NT2/D1 (cell line): ENCODE results near the gene GSN.

Experiments used
- DNase-seq: peaks from one replicate; pipeline ENCODE4 v3.0.0-alpha.2; 2011; ENCODE audit warnings: low read depth, low spot score
- H3K27me3 ChIP-seq: 2 replicates; pipeline ENCODE4 v1.6.0; 2011; ENCODE audit warnings: mild to moderate bottlenecking; ENCODE audit not compliant: insufficient read length, insufficient read depth
- H3K36me3 ChIP-seq: 2 replicates; pipeline ENCODE4 v1.6.1; 2011; ENCODE audit warnings: mild to moderate bottlenecking, low read length, mixed read lengths; ENCODE audit not compliant: insufficient read depth, insufficient read length
- H3K4me1 ChIP-seq: 2 replicates; pipeline ENCODE4 v1.5.1; 2011; ENCODE audit not compliant: insufficient read depth, insufficient read length
- H3K4me3 ChIP-seq: 2 replicates; pipeline ENCODE4 v1.5.1; 2011; ENCODE audit warnings: low read depth; ENCODE audit not compliant: insufficient read length
- H3K9ac ChIP-seq: 2 replicates; pipeline ENCODE4 v1.6.0; 2011; ENCODE audit warnings: low read depth; ENCODE audit not compliant: insufficient read length
- H3K9me3 ChIP-seq: 2 replicates; pipeline ENCODE4 v1.5.1; 2011; ENCODE audit warnings: mild to moderate bottlenecking, low read length; ENCODE audit not compliant: insufficient read depth
- SUZ12 ChIP-seq: IDR thresholded peaks from 2 replicates; pipeline ENCODE4 v1.6.1; 2011; ENCODE audit not compliant: insufficient read length, insufficient read depth; ENCODE audit errors: extremely low read depth
- YY1 ChIP-seq: IDR thresholded peaks from 2 replicates; pipeline ENCODE4 v1.6.1; 2011; ENCODE audit not compliant: insufficient read length, insufficient read depth
- ZNF274 ChIP-seq: IDR thresholded peaks from 2 replicates; pipeline ENCODE4 v1.6.1; 2011; ENCODE audit warnings: mild to moderate bottlenecking, low read depth, low read length

GSN gene

DNA sequence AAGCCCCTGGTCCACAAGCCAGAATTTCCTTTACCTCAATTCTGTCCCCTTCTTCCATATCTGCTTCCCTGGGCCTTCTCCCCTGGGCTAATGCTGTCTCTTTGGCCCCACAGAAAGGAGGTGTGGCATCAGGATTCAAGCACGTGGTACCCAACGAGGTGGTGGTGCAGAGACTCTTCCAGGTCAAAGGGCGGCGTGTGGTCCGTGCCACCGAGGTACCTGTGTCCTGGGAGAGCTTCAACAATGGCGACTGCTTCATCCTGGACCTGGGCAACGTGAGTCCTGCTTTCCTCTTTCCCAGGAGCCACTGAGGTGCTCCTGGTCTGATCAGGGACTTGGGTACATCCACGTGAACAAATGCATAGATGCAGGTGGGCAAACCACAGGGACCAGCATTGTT is 42.6 kb downstream of the GSN start:
- no peak overlapping the region for H3K4me3 ChIP-seq
- H3K9ac ChIP-seq, result no peak overlapping the region
- no peaks in the 10 kb centered on the region for H3K9me3 ChIP-seq

DNA sequence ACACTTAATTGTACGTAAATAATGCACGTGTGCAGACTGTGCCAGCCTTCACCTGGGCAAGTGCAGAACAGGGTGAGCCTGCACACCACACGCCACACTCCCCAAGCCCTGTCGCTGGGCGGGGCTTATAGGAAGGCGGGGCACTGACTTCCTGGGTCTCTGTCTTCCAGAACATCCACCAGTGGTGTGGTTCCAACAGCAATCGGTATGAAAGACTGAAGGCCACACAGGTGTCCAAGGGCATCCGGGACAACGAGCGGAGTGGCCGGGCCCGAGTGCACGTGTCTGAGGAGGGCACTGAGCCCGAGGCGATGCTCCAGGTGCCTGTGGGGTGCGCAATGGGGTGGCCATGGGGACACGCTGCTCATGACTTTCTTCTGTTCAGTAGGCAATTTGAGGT is 44.2 kb downstream of the GSN start:
- no peak for DNase-seq
- TF ChIP-seq ZNF274 (no peak), YY1 (no peak)
- H3K4me1 ChIP-seq, result no peaks in the 10 kb centered on the region
- H3K9me3 ChIP-seq, result no peaks in the 10 kb centered on the region
- H3K27me3 ChIP-seq, result no peaks in the 10 kb centered on the region
- peaks cover 52% of the 10 kb centered on the region for H3K36me3 ChIP-seq
- H3K4me3 ChIP-seq, result no peak overlapping the region
- H3K9ac ChIP-seq, result no peak overlapping the region

More for the DNA sequence above, 42.6 kb downstream of the GSN start:
- DNase-seq, result no peak
- no peak for TF ChIP-seq YY1
- TF ChIP-seq ZNF274, result no peak
- TF ChIP-seq SUZ12, result no peak
- H3K4me1 ChIP-seq, result no peaks in the 10 kb centered on the region
- peaks cover 51% of the 10 kb centered on the region for H3K36me3 ChIP-seq
- no peaks in the 10 kb centered on the region for H3K27me3 ChIP-seq

DNA sequence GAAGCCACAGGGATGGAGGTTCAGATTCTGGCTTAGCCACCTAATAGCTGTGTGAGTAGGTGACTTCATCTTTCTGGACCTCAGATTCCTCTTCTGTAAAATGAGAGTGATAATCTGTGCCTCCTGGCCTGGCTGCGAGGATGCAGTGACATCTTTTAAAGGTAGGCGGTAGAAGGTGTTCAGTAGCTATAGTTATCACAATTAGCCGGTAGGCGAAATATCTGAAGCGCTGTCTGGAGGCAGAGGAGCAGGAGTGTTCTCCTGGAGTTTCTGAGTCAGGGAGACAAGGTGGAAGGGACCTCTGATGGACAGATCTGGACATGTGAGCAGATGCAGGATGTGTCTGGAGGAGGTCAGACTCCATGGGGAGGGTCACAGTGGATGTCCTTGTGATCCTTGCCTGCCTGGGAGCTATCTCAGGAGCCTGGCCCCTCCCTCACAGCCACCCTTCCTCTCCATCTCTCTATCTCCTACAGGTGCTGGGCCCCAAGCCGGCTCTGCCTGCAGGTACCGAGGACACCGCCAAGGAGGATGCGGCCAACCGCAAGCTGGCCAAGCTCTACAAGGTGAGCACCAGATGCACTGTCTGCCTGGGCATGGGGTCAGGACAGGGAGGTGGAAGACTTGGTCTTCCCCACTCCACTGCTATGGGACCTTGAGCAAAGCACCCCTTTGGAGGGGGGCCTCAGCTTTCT is 45.6 kb downstream of the GSN start:
- no peak overlapping the region for H3K9ac ChIP-seq

DNA sequence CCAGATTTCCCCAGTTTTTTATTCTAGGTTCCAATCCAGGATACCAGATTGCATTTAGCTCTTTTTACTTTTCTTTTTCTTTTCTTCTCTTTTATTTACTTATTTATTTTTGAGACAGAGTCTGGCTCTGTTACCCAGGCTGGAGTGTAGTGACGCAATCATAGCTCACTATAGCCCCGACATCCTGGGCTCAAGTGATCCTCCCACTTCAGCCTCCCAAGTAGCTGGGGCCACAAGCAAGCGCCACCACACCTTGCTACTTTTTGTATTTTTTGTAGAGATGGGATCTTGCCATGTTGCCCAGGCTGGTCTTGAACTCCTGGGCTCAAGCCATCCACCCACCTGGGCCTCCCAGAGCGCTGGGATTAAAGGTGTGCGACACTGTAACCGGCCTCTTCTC is 48.4 kb downstream of the GSN start:
- H3K36me3 ChIP-seq, result peaks cover 61% of the 10 kb centered on the region
- TF ChIP-seq SUZ12 (no peak), ZNF274 (no peak), YY1 (no peak)
- no peaks in the 10 kb centered on the region for H3K27me3 ChIP-seq
- H3K4me3 ChIP-seq, result no peak overlapping the region
- H3K4me1 ChIP-seq, result peaks cover 7% of the 10 kb centered on the region
- DNase-seq, result no peak
- no peak overlapping the region for H3K9ac ChIP-seq
- no peaks in the 10 kb centered on the region for H3K9me3 ChIP-seq

More for the DNA sequence above, 45.6 kb downstream of the GSN start:
- TF ChIP-seq YY1, result no peak
- no peak for TF ChIP-seq ZNF274
- TF ChIP-seq SUZ12, result no peak
- Histone ChIP-seq H3K4me3 (no peak overlapping the region), H3K9me3 (no peaks in the 10 kb centered on the region), H3K27me3 (no peaks in the 10 kb centered on the region), H3K36me3 (peaks cover 55% of the 10 kb centered on the region), H3K4me1 (no peaks in the 10 kb centered on the region)
- no peak for DNase-seq

DNA sequence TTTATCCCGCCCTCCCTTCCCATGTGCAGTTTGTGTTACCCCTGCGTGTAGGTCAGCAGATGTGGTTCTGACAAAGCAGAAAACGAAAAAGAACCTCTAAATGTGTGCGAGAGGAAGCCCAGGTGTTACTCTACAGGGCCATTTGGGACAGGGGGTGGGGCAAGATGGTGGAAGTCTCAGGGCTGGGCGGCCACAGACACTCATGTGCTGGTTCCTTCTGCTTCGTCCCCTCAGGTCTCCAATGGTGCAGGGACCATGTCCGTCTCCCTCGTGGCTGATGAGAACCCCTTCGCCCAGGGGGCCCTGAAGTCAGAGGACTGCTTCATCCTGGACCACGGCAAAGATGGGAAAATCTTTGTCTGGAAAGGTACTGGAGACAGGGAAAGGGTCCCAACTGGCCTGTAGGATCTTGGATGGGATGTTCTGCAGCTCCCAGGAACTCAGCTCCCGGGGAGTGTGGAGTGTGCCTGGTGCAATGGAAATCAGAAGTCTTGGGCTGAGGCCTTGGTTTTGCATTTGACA is 49.0 kb downstream of the GSN start:
- Histone ChIP-seq H3K27me3 (no peaks in the 10 kb centered on the region), H3K4me1 (peaks cover 7% of the 10 kb centered on the region), H3K4me3 (no peak overlapping the region), H3K36me3 (peaks cover 57% of the 10 kb centered on the region), H3K9me3 (no peaks in the 10 kb centered on the region), H3K9ac (no peak overlapping the region)
- TF ChIP-seq SUZ12, result no peak
- no peak for TF ChIP-seq ZNF274
- no peak for DNase-seq

DNA sequence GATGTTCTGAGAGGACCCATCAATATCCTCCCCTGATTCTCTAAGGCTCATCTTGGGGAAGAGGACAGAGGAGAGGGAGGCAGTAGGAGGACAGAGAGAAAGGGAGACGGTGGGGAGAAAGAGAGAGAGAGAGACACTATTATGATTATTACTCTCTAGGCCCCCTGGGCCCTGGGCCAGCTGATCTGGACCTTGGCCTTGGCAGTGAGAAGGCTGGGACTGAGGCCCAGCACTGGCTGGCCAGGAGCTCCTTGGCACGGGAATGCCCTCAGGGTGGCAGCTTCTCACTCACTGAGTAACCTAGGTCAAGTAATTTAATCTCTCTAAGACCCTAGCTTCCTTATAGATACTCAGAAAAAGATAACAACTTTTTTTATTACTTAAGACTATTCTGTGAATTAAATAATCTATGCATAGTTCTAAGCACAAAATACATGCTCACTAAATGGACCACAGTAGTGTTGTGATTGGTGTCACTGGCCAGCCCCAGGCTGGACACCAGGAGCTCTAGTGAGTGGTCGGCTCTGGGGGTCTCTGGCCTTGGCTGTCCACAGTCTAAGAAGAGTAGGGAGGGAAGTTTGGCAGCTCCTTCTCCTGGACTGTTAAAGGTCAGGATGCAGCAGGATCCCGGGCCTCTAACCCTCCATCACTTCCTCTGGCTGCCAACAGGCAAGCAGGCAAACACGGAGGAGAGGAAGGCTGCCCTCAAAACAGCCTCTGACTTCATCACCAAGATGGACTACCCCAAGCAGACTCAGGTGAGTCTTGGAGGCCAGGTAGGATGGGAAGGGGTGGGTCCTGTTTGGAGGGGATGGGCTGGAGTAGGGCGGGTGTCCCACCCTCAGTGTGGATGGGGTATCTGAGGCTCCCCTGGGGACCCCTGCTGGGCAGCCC is 50.0 kb downstream of the GSN start:
- Histone ChIP-seq H3K9ac (no peak overlapping the region), H3K9me3 (no peaks in the 10 kb centered on the region), H3K36me3 (peaks cover 53% of the 10 kb centered on the region), H3K4me3 (no peak overlapping the region), H3K4me1 (peaks cover 7% of the 10 kb centered on the region), H3K27me3 (no peaks in the 10 kb centered on the region)
- TF ChIP-seq YY1 (no peak), ZNF274 (no peak), SUZ12 (no peak)
- DNase-seq, result no peak

DNA sequence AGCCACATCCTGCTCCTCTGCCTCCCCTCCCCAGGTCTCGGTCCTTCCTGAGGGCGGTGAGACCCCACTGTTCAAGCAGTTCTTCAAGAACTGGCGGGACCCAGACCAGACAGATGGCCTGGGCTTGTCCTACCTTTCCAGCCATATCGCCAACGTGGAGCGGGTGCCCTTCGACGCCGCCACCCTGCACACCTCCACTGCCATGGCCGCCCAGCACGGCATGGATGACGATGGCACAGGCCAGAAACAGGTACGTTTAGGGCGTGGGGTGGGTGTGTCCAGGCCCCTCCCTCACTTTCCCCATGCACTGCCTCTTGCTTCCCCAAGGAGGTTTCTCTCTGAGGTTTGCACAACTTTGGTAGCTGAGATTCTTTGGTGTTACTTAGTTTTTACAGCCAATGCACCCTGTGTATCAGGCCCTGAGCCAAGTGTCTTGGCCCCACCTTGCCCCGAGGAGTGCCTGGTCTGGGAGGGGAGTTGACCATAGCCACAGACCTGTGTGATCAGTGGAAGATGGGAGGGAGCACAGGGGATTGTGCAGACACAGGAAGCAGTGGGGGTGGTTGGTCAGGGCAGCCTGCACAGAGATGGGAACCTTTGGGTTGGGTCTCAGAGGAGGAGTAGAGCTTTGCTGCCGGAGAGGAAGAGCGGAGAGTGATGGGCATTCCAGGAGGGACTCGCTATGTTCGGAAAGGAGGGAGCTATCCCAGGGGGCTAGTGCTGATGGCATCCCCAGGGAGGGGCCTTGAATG is 50.8 kb downstream of the GSN start:
- Histone ChIP-seq H3K36me3 (peaks cover 48% of the 10 kb centered on the region), H3K4me3 (no peak overlapping the region), H3K27me3 (no peaks in the 10 kb centered on the region), H3K4me1 (peaks cover 7% of the 10 kb centered on the region), H3K9me3 (no peaks in the 10 kb centered on the region), H3K9ac (no peak overlapping the region)
- no peak for DNase-seq
- TF ChIP-seq SUZ12, result no peak
- TF ChIP-seq YY1, result no peak
- no peak for TF ChIP-seq ZNF274
